DMS153 treated with DMSO at 0.1 percent for 48 hours (cell line): ENCODE measurements around the gene GPR15.

Experiments used
- DNase-seq: peaks from one replicate; lab custom pipeline; 2025; ENCODE audit not compliant: unreplicated experiment; lab: John Stamatoyannopoulos, UW

GPR15 gene

DNA sequence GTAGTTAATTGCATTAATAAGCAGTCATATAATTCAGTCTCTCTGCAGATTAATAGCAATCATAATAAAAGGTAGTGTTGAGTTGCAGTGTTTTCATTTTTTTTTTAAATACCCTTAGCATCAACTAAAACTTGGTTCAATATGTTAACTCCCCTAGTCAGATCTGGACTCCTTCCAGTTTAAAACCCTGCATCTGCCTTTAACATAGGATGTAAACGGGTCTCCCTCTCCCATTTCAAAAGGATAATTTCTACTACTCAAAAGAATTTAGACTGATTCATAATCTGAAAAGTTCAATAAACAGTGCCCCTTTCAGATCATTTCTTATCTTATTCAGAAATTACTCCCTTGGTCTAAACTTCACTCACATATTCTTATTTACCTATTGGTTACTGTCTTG lies 50.3 kb downstream of the GPR15 start:
- no peak for DNase-seq

GRCh38 chr3:98583766-98584165 lies 52.0 kb downstream of the GPR15 start:
- DNase-seq: no peak
